Measurements from ENCODE around the gene LY6G6D. TPM values are rescaled to one million over a fixed set of nuclear protein-coding genes. Genes with fewer than 3 reads are reported as not detected.
A peak's percentile ranks its signal among the peaks of the same experiment; 100 is the strongest.

Gene LY6G6D
- total RNA-seq, 1 experiment from 2014 or later = not detected

DNA sequence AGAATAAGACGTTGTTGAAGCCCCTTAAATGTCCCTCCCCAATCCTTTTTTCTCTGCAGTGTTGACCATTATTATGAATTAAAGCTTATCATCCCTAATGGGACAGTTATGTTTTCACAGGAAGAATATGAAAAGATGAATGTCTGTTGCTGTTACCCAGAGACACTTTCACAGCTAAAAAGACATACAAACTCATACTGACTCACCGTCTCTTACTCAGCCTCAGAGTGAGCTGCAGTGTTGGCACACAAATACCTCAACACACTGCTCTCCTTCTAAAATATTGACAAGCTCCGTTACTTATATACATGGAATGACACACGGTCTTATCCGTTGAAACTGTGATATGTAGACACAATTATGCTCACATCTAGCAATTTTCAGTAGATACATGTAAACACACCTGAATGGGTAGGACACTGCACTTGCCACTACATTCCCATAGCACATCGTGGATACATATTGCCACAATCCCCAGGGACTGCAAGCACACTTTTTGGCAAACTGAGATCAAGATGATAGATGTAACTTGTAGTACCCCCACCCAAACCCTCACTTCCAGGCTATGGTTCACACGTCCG, 37.7 kb downstream of the LY6G6D start:
- H3K36me3 ChIP-seq (ENCODE audit: low read depth, low read length) = no peaks in the 10 kb centered on the region
- no TSS peak for BruUV-seq (replicated peaks)
- no peaks in the 10 kb centered on the region for H3K79me2 ChIP-seq (ENCODE audit: low read length)
- no peaks in the 10 kb centered on the region for H3K27me3 ChIP-seq (ENCODE audit: low read length)
- H3F3A ChIP-seq (ENCODE audit: low read length, unreplicated experiment) = peaks cover 6% of the 10 kb centered on the region
- H3K4me1 ChIP-seq (ENCODE audit: insufficient read depth, low read length) = peaks cover 16% of the 10 kb centered on the region
- H3K27ac ChIP-seq (ENCODE audit: low read length) = peak overlapping the region; percentile 62
- H3K4me2 ChIP-seq (ENCODE audit: low read length) = peak overlapping the region; percentile 48
- ATAC-seq (peak; percentile 99), DNase-seq (peak; percentile 84)
- intact Hi-C loops (cut with micrococcal nuclease) = no loop called here
- ChIA-PET POLR2A (ENCODE audit: unreplicated experiment) (interaction anchor here (0.5 to 1.3 kb wide), 8 partner anchors 12 to 362 kb away, joined by 3 to 7 read pairs (median 4); partner anchors contain the start of genes DDX39B, HSPA1A, HSPA1L and MSH5), CTCF (interaction anchor here (0.6 to 0.9 kb wide), 5 partner anchors 13 to 671 kb away, joined by 3 to 6 read pairs (median 4); partner anchors contain the start of gene MSH5)
- no peak overlapping the region for H3K9ac ChIP-seq (ENCODE audit: low read length)
- no peaks in the 10 kb centered on the region for H4K20me1 ChIP-seq (ENCODE audit: low read length)
- no peaks in the 10 kb centered on the region for H3K9me3 ChIP-seq (ENCODE audit: low read length)
- TF ChIP-seq EZH2phosphoT487 (IDR thresholded peaks at IDR 0.05; ENCODE audit: borderline replicate concordance, low read length) = no peak
- TF ChIP-seq EZH2 (IDR thresholded peaks at IDR 0.05; ENCODE audit: low read length, unreplicated experiment) = no peak
- TF ChIP-seq, protein P1, sequence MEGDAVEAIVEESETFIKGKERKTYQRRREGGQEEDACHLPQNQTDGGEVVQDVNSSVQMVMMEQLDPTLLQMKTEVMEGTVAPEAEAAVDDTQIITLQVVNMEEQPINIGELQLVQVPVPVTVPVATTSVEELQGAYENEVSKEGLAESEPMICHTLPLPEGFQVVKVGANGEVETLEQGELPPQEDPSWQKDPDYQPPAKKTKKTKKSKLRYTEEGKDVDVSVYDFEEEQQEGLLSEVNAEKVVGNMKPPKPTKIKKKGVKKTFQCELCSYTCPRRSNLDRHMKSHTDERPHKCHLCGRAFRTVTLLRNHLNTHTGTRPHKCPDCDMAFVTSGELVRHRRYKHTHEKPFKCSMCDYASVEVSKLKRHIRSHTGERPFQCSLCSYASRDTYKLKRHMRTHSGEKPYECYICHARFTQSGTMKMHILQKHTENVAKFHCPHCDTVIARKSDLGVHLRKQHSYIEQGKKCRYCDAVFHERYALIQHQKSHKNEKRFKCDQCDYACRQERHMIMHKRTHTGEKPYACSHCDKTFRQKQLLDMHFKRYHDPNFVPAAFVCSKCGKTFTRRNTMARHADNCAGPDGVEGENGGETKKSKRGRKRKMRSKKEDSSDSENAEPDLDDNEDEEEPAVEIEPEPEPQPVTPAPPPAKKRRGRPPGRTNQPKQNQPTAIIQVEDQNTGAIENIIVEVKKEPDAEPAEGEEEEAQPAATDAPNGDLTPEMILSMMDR (conservative IDR thresholded peaks at IDR 0.05; ENCODE audit: low read depth, low read length) = no peak
- no peak overlapping the region for H2AFZ ChIP-seq (ENCODE audit: low read length)
- no peaks in the 10 kb centered on the region for H3K9me2 ChIP-seq (replicated peaks; ENCODE audit: low read length)
- no peak overlapping the region for H3K4me3 ChIP-seq (ENCODE audit: low read length)

DNA sequence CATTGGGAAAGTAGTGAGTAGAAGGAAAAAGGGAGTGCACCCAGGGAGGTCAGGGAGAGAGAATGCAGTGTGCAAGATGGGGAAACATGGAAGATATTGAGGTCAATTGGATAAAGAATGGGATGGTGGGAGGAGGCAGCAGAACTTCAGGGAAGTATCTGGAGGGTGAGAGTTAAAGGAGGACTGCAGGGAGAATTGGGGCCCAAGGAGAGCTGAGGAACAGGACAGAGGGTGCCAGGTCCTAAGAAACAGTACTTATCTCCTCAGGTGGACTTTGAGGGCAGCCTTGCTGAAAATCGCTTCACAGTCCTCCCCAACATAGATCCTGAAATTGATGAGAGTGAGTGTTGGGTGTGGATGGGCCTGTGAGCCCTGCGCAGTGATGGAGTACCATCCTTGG, 43.1 kb downstream of the LY6G6D start:
- Histone ChIP-seq H3K9ac (ENCODE audit: low read length) (no peak overlapping the region), H3K4me2 (ENCODE audit: low read length) (no peak overlapping the region), H3K27ac (ENCODE audit: low read length) (no peak overlapping the region), H3F3A (ENCODE audit: low read length, unreplicated experiment) (no peaks in the 10 kb centered on the region), H3K27me3 (ENCODE audit: low read length) (no peaks in the 10 kb centered on the region), H2AFZ (ENCODE audit: low read length) (no peak overlapping the region), H3K36me3 (ENCODE audit: low read depth, low read length) (no peaks in the 10 kb centered on the region), H3K4me3 (ENCODE audit: low read length) (no peak overlapping the region), H3K79me2 (ENCODE audit: low read length) (no peaks in the 10 kb centered on the region), H3K9me2 (replicated peaks; ENCODE audit: low read length) (no peaks in the 10 kb centered on the region), H3K4me1 (ENCODE audit: insufficient read depth, low read length) (peaks cover 3% of the 10 kb centered on the region), H3K9me3 (ENCODE audit: low read length) (no peaks in the 10 kb centered on the region), H4K20me1 (ENCODE audit: low read length) (no peaks in the 10 kb centered on the region)
- DNase-seq (no peak), ATAC-seq (no peak)
- BruUV-seq (replicated peaks) = no TSS peak
- no peak for TF ChIP-seq EZH2phosphoT487 (IDR thresholded peaks at IDR 0.05; ENCODE audit: borderline replicate concordance, low read length)
- intact Hi-C loops (cut with micrococcal nuclease) = no loop called here
- POLR2A ChIA-PET (ENCODE audit: unreplicated experiment) = no interaction called here
- CTCF ChIA-PET = no interaction called here

DNA sequence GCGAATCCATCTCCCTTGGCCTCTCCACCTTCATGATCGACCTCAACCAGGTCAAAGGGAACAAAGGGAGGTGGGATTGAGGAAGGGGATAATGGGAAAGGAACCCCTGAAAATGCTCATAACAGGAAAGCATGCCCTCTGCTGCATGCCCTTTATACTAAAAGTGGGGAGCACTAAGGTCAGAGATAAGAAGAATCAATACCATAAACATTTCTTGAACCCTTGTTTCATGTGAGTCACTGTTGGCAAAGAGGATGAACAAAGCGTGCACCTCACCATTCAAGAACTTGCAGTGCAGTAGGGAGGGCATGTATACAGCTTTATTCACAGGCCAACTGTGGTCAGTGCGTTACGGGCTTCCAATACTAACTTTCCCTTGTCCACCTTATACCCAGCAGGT, 45.6 kb downstream of the LY6G6D start:
- Histone ChIP-seq H3K9ac (ENCODE audit: low read length) (no peak overlapping the region), H3K4me1 (ENCODE audit: insufficient read depth, low read length) (0 out of 2 replicates have a peak, but pooled peaks cover 5% of the 10 kb centered on the region), H3K9me2 (replicated peaks; ENCODE audit: low read length) (no peaks in the 10 kb centered on the region), H3F3A (ENCODE audit: low read length, unreplicated experiment) (no peaks in the 10 kb centered on the region), H2AFZ (ENCODE audit: low read length) (no peak overlapping the region), H3K4me3 (ENCODE audit: low read length) (no peak overlapping the region), H3K27me3 (ENCODE audit: low read length) (no peaks in the 10 kb centered on the region), H3K4me2 (ENCODE audit: low read length) (no peak overlapping the region), H3K27ac (ENCODE audit: low read length) (no peak overlapping the region), H3K9me3 (ENCODE audit: low read length) (no peaks in the 10 kb centered on the region), H3K36me3 (ENCODE audit: low read depth, low read length) (no peaks in the 10 kb centered on the region), H3K79me2 (ENCODE audit: low read length) (no peaks in the 10 kb centered on the region), H4K20me1 (ENCODE audit: low read length) (no peaks in the 10 kb centered on the region)
- no TSS peak for BruUV-seq (replicated peaks)
- POLR2A ChIA-PET (ENCODE audit: unreplicated experiment) = no interaction called here
- ATAC-seq = no peak
- no peak for DNase-seq
- TF ChIP-seq, protein P1 (conservative IDR thresholded peaks at IDR 0.05; ENCODE audit: low read depth, low read length) = peak; percentile 30; the same call in 1 of the 2 replicates
- no peak for TF ChIP-seq EZH2 (IDR thresholded peaks at IDR 0.05; ENCODE audit: low read length, unreplicated experiment)
- CTCF ChIA-PET = interaction anchor here (0.5 kb wide), 2 partner anchors 23 to 69 kb away, joined by 3 to 4 read pairs; no protein-coding TSS in a partner anchor
- intact Hi-C loops (cut with micrococcal nuclease) = loop anchor here (10.0 kb wide), 1 partner anchor 46 kb away; the partner anchor contains the start of gene LY6G6D

All from PC-3 (cell line).